H7 (cell line): ENCODE data around the gene TUBA1A. TPM values are rescaled to one million over a fixed set of nuclear protein-coding genes. Genes with fewer than 3 reads are reported as not detected.
A peak's percentile ranks its signal among the peaks of the same experiment; 100 is the strongest.
"Not testable (repeated sequence)": the region's sequence is repeated elsewhere in the genome, so short reads cannot be mapped to it uniquely, and the experiment has no call there.

Experiments used
- DNase-seq: peaks from one replicate; pipeline ENCODE4 v3.0.0; 2012
- H3K27me3 ChIP-seq: 2 replicates; pipeline ENCODE4 v1.6.0; 2011; ENCODE audit warnings: mild to moderate bottlenecking, low read length; ENCODE audit not compliant: control insufficient read depth, insufficient read depth
- H3K36me3 ChIP-seq: replicated peaks from 2 replicates; pipeline ENCODE4 v1.5.1; 2011; ENCODE audit warnings: low read length; ENCODE audit not compliant: control insufficient read depth, insufficient read depth
- H3K4me3 ChIP-seq: 2 replicates; pipeline ENCODE4 v1.5.1; 2011; ENCODE audit warnings: low read depth, mild to moderate bottlenecking, control low read depth, low read length, moderate library complexity; ENCODE audit not compliant: insufficient read depth
- total RNA-seq: library from RNA; depleted of rRNA; stranded (reverse); fragments of >200 nt; shearing (Covaris generic); gene quantifications from 2 replicates; pipeline ENCODE4 v1.2.3, GENCODE V29; 2014

Gene TUBA1A
- total RNA-seq, 1 experiment from 2014 or later: 321 TPM

- Histone ChIP-seq H3K4me3 (no peak overlapping the region), H3K36me3 (peaks cover 1% of the 10 kb centered on the region), H3K27me3 (no peaks in the 10 kb centered on the region)
- peak; percentile 10 for DNase-seq
Observed at GRCh38 chr12:49189731-49190716, 1.1 kb upstream of the TUBA1A start.

- H3K36me3 ChIP-seq: peaks cover 1% of the 10 kb centered on the region
- peak; percentile 75 for DNase-seq
Observed at GRCh38 chr12:49188201-49188915, 522 bp downstream of the TUBA1A start.

DNA sequence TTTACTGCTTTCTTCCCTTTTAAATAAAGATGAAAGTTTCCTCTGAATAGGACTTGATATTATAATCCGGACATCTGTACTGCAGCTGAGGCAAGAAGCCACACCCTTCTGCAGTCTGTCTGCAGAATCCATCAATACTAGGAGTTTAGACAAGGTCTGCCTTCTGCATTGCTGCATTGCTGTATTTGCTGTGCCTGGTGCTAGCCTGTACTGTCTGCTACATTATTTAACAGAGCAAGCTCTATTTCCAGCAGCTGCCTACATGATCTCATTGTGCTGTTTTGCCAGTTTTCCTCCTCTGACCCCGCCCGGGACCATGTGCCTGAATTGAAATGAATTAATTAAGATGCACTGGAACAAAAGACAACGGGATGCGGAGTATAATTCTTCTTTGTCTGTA, 1.7 kb downstream of the TUBA1A start:
- Histone ChIP-seq H3K4me3 (no peak overlapping the region; the same call in 1 of the 2 replicates), H3K36me3 (peaks cover 1% of the 10 kb centered on the region), H3K27me3 (no peaks in the 10 kb centered on the region)
- no peak for DNase-seq

More at GRCh38 chr12:49188201-49188915, 522 bp downstream of the TUBA1A start:
- Histone ChIP-seq H3K4me3 (peak overlapping the region; percentile 80), H3K27me3 (no peaks in the 10 kb centered on the region)

GRCh38 chr12:49186307-49186706, 2.6 kb downstream of the TUBA1A start:
- not testable (repeated sequence) for H3K36me3 ChIP-seq, H3K27me3 ChIP-seq, H3K4me3 ChIP-seq, DNase-seq

DNA sequence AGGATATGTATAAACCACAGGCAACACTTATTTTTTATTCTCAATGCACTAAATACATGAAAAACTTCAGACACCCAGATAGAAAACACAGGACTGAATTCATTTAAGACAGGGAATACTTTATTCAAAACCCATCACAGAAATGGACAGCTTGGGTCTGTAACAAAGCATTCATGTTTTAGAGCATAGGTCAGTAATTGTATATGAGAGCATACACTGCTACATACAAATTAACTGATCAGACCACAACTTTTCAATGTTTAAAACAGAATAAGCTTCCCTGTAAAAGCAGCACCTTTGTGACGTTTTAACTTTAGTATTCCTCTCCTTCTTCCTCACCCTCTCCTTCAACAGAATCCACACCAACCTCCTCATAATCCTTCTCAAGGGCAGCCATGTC, 4.2 kb downstream of the TUBA1A start:
- not testable (repeated sequence) for H3K27me3 ChIP-seq, H3K36me3 ChIP-seq, H3K4me3 ChIP-seq, DNase-seq

GRCh38 chr12:49183214-49183950, 5.5 kb downstream of the TUBA1A start:
- H3K27me3 ChIP-seq, DNase-seq, H3K4me3 ChIP-seq, H3K36me3 ChIP-seq: not testable (repeated sequence)

DNA sequence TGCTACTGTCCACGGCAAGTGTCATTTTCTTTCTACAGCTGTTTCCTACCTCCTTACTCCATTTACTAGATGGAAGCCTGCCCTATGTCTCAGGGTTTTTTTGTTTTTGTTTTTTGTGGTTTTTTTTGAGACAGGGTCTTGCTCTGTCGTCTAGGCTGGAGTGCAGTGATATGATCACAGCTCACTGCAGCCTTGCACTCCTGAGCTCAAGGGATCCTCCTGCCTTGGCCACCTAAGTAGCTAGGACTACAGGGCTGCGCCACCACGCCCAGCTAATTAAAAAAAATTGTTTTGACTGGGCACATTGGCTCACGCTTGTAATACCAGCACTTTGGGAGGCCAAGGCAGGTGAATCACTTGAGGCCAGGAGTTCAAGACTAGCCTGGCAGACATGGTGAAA, 14.7 kb downstream of the TUBA1A start:
- H3K4me3 ChIP-seq: no peak overlapping the region
- no peaks in the 10 kb centered on the region for H3K27me3 ChIP-seq
- no peaks in the 10 kb centered on the region for H3K36me3 ChIP-seq
- no peak for DNase-seq

DNA sequence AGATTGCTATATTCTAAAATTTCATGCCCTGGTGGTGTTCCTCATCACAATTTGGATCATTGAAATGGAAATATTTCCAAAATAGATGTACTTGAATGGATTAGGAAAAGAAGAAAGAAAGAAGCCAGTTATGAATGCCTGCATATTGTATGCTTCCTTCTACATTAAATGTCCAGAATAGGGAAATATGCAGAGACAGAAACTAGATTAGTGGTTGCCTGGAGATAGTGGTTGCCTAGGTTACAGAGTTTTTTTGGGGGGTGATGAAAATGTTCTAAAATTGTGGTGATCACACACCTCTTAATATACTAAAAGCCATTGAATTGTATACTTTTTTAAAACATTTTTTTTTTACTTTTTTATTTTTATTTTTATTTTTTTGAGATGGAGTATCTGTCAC, 18.0 kb downstream of the TUBA1A start:
- DNase-seq: no peak
- no peaks in the 10 kb centered on the region for H3K27me3 ChIP-seq
- H3K4me3 ChIP-seq: no peak overlapping the region
- no peaks in the 10 kb centered on the region for H3K36me3 ChIP-seq

DNA sequence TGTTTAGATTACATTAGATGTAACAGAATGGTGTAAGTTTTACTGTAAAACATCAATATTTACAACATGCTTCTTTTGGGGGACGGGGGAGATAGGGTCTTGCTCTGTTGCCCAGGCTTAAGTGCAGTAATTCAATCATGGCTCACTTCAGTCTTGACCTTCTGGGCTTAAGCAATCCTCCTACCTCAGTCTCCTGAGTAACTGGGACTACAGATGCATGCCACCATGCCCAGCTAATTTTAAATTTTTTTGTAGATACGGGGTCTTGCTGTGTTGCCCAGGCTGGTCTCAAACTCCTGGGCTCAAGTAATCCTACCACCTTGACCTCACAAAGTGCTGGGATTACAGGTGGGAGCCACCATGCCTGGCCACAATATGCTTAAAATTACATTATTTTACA, 23.8 kb downstream of the TUBA1A start:
- H3K36me3 ChIP-seq: no peaks in the 10 kb centered on the region
- H3K4me3 ChIP-seq: no peak overlapping the region
- DNase-seq: no peak
- H3K27me3 ChIP-seq: no peaks in the 10 kb centered on the region

GRCh38 chr12:49161901-49162300, 27.0 kb downstream of the TUBA1A start:
- not testable (repeated sequence) for H3K4me3 ChIP-seq, DNase-seq, H3K27me3 ChIP-seq, H3K36me3 ChIP-seq

DNA sequence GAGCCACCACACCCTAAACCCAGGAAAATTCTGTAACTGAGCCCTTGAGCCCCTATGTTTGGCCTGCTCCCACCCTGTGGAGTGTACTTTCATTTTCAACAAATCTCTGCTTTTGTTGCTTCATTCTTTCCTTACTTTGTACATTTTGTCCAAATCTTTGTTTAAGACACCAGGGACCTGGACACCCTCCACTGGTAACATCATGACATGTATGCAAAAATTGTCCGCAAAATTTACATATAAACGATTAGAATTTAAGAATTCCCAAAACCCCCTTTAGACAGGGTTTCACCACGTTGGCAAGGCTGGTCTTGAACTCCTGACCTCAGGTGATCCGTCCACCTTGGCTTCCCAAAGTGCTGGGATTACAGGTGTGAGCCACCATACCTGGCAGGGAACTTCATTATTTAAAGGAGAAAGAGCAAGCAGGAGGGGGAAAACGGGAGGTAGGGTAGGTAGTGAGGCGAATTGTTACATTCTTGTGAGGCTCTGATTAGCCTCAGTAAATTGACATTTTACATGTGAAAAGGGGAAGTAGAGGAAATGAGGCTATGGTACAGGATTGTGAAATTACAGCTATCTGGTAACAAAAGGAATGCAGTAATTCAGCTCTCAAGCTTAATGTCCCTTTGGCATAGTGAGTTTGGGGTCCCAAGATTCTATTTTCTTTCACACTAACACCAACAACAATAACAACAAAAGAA, 27.6 kb downstream of the TUBA1A start:
- Histone ChIP-seq H3K4me3 (no peak overlapping the region), H3K27me3 (no peaks in the 10 kb centered on the region), H3K36me3 (no peaks in the 10 kb centered on the region)
- DNase-seq: no peak

DNA sequence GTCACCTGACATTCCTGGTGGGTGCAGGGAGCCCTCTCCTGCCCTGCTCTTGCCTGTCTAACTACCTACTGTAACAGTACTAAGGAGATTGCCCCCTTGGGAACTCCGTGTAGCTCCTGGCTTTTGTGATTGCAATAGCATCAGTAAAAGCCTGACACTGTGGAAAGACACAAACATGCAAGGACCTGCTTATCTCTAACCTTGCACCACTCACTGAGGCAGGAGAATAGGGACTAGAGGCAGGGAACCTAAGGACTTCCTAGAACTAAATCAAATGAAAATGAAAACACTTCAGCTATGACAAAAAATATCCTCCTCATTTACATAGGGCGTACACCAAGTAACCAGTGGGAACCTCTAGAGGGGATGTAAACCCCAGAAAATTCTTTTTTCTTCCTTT, 28.5 kb downstream of the TUBA1A start:
- no peaks in the 10 kb centered on the region for H3K36me3 ChIP-seq
- H3K4me3 ChIP-seq: no peak overlapping the region
- H3K27me3 ChIP-seq: no peaks in the 10 kb centered on the region
- no peak for DNase-seq

DNA sequence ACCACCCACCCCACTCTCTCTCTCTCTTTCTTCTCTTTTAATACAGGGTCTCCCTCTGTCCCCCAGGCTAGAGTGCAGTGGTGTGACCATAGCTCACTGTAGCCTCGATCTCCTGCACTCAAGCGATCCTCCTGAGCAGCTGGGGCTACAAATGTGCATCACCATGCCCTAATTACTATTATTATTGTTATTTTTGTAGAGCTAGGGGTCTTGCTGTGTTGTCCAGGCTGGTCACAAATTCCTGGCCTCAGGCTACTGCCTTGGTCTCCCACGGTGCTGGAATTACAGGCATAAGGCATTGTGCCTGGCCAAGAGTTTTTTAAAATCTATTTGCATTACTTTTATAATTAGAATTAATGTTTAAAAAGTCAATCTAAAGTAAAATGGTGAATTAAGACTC, 34.7 kb downstream of the TUBA1A start:
- no peak overlapping the region for H3K4me3 ChIP-seq
- DNase-seq: no peak
- no peaks in the 10 kb centered on the region for H3K27me3 ChIP-seq
- H3K36me3 ChIP-seq: no peaks in the 10 kb centered on the region

GRCh38 chr12:49147384-49147783, 41.5 kb downstream of the TUBA1A start:
- DNase-seq: no peak
- no peak overlapping the region for H3K4me3 ChIP-seq
- H3K36me3 ChIP-seq: no peaks in the 10 kb centered on the region
- H3K27me3 ChIP-seq: no peaks in the 10 kb centered on the region
